Naive thymus-derived CD8-positive, alpha-beta T cell (primary cell): Measurements from ENCODE around the gene PARVB. TPM values are rescaled to one million over a fixed set of nuclear protein-coding genes. Genes with fewer than 3 reads are reported as not detected.

Experiments
- ATAC-seq, 2 donors: fragments of 150-1000 bp; cut with Tn5 transposase in 1 of 2; sonication (Bioruptor Pico), chemical (Tn5 transposase) in 1 of 2; 1 replicate in 1 of 2; 2 replicates in 1 of 2; pipeline ENCODE4 v1.10.0; 2021; ENCODE audit warnings: mild to moderate bottlenecking in 2 of 2, moderate library complexity in 2 of 2
- POLR2A ChIA-PET: fragments of 350-600 bp; sonication (Branson Sonifier 250); formaldehyde crosslinking; loops from one replicate; lab custom pipeline; 2021; ENCODE audit warnings: antibody characterized with exemption; lab: Charles Lee
- DNase-seq, 10 donors: peaks; one replicate each; pipeline versions ENCODE4 v3.0.0 to v3.0.0-alpha.2; 2020 to 2022
- H3K27ac Mint-ChIP-seq, 10 donors: one replicate each; pipeline ENCODE4 v1.8.0; 2020 to 2022; ENCODE audit warnings: mild to moderate bottlenecking in 10 of 10, mixed read lengths in 10 of 10, moderate library complexity in 4 of 10, inconsistent platforms in 1 of 10
- H3K27me3 Mint-ChIP-seq, 5 donors: one replicate each; pipeline ENCODE4 v1.8.0; 2021 to 2022; ENCODE audit warnings: mixed read lengths in 5 of 5
- H3K36me3 Mint-ChIP-seq, 3 donors: one replicate each; pipeline ENCODE4 v1.8.0; 2020 to 2022; ENCODE audit warnings: mixed read lengths in 3 of 3, mild to moderate bottlenecking in 2 of 3, inconsistent platforms in 1 of 3
- H3K4me1 Mint-ChIP-seq, 4 donors: one replicate each; pipeline ENCODE4 v1.8.0; 2021 to 2022; ENCODE audit warnings: mixed read lengths in 4 of 4
- H3K4me3 Mint-ChIP-seq, 10 donors: one replicate each; pipeline ENCODE4 v1.8.0; 2020 to 2022; ENCODE audit warnings: mild to moderate bottlenecking in 10 of 10, mixed read lengths in 10 of 10, moderate library complexity in 6 of 10, inconsistent platforms in 1 of 10
- H3K9me3 Mint-ChIP-seq, 9 donors: one replicate each; pipeline ENCODE4 v1.8.0; 2020 to 2022; ENCODE audit warnings: mixed read lengths in 9 of 9, mild to moderate bottlenecking in 3 of 9, inconsistent platforms in 1 of 9, moderate library complexity in 1 of 9
- polyA plus RNA-seq, 3 donors: library from polyadenylated mRNA; unstranded; fragments of 300-500 nt; fragmentation: Illumina TruSeq; gene quantifications; one replicate each; pipeline ENCODE4 v1.2.3, GENCODE V29; 2021
- total RNA-seq, 8 experiments: library from RNA in 2 of 8; stranded (reverse) in 2 of 8; gene quantifications; one replicate each; pipeline ENCODE4 v1.2.3 and lab custom pipeline; 2021 to 2026

The PARVB gene
- total and polyA plus RNA-seq, 5 experiments from 2014 or later, result 0.91 to 7.0 (median 6.9) TPM; not detected in 2

DNA sequence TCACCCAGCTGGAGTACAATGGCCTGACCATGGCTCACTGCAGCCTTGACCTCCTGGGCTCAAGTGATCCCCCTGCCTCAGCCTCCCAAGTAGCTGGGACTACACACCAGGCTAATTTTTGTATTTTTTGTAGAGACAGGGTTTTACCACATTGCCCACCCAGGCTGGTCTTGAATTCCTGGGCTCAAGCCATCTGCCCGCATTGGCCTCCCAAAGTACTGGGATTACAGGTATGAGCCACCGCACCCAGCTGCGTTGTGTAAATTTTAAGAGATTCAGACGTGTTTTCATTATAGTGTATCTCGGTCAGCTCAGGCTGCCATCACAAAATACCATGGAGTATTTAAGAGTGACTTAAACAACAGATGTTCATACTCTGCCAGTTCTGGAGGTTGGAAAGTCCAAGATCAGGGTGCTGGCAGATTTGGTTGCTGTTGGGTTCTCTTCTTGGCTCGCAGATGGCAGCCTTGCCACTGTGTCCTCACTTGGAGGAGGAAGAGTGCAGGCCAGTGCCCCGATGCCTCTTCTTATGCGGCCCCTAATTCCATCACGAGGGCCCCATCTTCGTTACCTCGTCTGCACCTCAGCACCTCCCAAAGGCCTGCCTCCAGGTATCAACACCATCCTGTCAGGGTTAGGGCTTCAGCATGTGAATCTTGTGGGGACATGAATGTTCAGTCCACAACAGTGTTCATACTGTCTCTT is 32.6 kb upstream of the PARVB start:
- no peaks in the 10 kb centered on the region for H3K9me3 Mint-ChIP-seq
- POLR2A ChIA-PET, result interaction anchor here (0.7 kb wide), 1 partner anchor 646 kb away, joined by 4 read pairs; no protein-coding TSS in a partner anchor
- DNase-seq, result no peak
- H3K27me3 Mint-ChIP-seq, result no peaks in the 10 kb centered on the region
- peaks cover 17 to 33% (median 29%) of the 10 kb centered on the region in 4 donors for H3K4me1 Mint-ChIP-seq
- peaks cover 0 to 83% (median 8%) of the 10 kb centered on the region in 3 donors for H3K36me3 Mint-ChIP-seq
- ATAC-seq, result no peak
- H3K27ac Mint-ChIP-seq, result no peak overlapping the region
- no peak overlapping the region for H3K4me3 Mint-ChIP-seq

- peak overlapping the region in 1 of 10 donors; percentile 44 for H3K27ac Mint-ChIP-seq
- ATAC-seq, result no peak
- no peaks in the 10 kb centered on the region for H3K27me3 Mint-ChIP-seq
- H3K36me3 Mint-ChIP-seq, result peaks cover 0 to 79% (median 11%) of the 10 kb centered on the region in 3 donors
- DNase-seq, result no peak
- peaks cover 19 to 42% (median 36%) of the 10 kb centered on the region in 4 donors for H3K4me1 Mint-ChIP-seq
- H3K9me3 Mint-ChIP-seq, result no peaks in the 10 kb centered on the region
- H3K4me3 Mint-ChIP-seq, result no peak overlapping the region
- POLR2A ChIA-PET, result no interaction called here
Measured at GRCh38 chr22:43992331-43992821, 31.7 kb upstream of the PARVB start.

DNA sequence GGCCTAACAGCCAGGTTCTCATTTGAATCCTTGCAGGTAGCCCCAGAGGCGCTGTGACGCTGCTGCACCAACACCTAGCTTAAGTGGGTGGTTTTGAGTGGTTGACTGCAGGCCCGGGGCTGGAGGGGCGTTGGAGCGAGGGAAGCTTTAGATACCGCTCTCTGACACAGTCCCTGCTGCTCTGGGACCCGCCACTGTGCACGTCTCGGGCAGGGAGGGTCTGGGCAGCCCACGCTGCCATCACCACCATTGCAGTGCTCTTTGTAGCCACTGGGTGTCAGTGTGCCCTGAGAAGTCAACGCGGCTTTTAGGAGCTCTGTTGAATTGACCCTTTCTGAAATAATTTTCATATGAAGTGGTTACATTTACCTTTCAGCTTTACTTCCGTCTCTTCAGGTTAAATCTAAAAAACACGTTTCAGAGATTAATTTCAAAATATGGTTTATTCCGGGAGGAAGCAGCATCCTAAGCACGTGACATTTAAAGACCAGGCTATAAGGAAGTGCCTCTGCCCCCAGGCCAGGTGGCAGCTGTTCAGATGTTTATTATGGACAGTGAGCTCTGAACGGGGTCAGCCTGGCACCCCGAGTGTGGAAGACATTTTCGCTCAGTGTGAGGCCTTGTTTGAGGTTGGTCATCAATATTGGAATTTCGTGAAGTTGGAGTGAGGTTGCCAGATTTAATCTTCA is 30.9 kb upstream of the PARVB start:
- H3K4me1 Mint-ChIP-seq, result peaks cover 19 to 43% (median 37%) of the 10 kb centered on the region in 4 donors
- peak overlapping the region in 8 of 10 donors; percentile 35 to 86 (median 70) for H3K27ac Mint-ChIP-seq
- H3K9me3 Mint-ChIP-seq, result no peaks in the 10 kb centered on the region
- POLR2A ChIA-PET, result no interaction called here
- H3K4me3 Mint-ChIP-seq, result peak overlapping the region in 2 of 10 donors; percentile 29 to 40
- H3K36me3 Mint-ChIP-seq, result peaks cover 0 to 77% (median 11%) of the 10 kb centered on the region in 3 donors
- ATAC-seq (peak; percentile 60 to 62), DNase-seq (peak; percentile 40 to 75 (median 51))
- no peaks in the 10 kb centered on the region for H3K27me3 Mint-ChIP-seq

- Mint-ChIP-seq H3K27me3 (no peaks in the 10 kb centered on the region), H3K9me3 (no peaks in the 10 kb centered on the region), H3K4me3 (peak overlapping the region in 2 of 10 donors; percentile 43 to 91), H3K36me3 (peaks cover 0 to 77% (median 16%) of the 10 kb centered on the region in 3 donors), H3K27ac (peak overlapping the region in 7 of 10 donors; percentile 2 to 95 (median 71)), H3K4me1 (peaks cover 19 to 43% (median 37%) of the 10 kb centered on the region in 4 donors)
- no peak for ATAC-seq
- no peak for DNase-seq
- POLR2A ChIA-PET, result no interaction called here
Measured at GRCh38 chr22:43994006-43994405, 30.1 kb upstream of the PARVB start.

DNA sequence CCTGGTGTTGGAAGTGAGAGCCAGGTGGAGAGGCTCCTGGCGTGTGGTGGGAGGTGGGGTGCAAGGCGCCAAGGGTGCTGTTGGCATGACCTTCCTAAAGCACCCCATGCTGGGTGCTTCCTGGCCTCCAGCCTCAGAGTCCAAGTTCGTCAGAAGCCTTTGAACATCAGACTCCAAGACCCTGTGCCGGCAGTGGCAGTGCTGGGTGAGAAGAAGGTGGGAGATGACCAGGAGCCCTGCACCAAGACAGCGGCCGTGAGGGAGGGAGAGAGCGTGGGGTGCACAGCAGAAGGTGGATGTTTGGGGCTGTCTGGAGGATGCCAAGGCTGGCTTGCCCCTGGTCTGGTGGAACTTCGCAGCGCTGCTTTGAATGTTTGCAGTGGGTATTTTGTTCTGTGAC is 29.7 kb upstream of the PARVB start:
- Mint-ChIP-seq H3K36me3 (peaks cover 0 to 77% (median 20%) of the 10 kb centered on the region in 3 donors), H3K4me1 (peaks cover 19 to 43% (median 37%) of the 10 kb centered on the region in 4 donors), H3K4me3 (peak overlapping the region in 7 of 10 donors; percentile 5 to 94 (median 65)), H3K9me3 (no peaks in the 10 kb centered on the region), H3K27me3 (no peaks in the 10 kb centered on the region), H3K27ac (peak overlapping the region in 7 of 10 donors; percentile 36 to 95 (median 93))
- ATAC-seq (no peak), DNase-seq (no peak)
- POLR2A ChIA-PET, result no interaction called here

DNA sequence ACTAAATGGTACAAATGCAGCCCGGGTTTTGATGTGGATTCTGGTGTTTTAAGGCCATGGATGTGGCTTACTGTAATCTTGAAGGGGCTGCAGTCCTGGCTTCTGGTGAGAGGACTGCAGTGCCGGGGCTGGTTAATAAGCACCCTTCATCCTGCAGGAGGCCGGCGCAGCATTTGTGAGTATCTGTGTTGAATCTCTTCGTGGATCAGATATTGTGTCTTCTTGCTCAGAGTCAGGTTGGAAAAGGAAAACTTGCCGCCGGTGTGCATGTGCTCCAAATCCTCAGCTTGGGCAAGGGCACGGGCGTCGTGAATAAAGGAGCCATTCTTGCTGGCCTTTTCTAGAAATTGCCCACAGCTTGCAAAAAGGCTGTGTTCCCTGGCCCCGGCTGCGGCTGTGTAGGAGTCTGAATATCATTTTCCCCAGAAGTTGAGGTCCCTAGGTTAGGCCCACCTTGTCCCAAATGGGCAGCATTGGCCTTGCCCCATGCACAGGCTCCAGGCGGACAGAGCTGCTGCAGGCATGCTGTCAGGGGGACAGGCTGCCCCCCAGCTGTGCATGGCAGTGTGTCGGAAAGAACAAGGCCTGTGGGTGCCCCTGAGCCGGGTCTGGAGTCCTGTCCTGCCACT is 28.9 kb upstream of the PARVB start:
- Mint-ChIP-seq H3K36me3 (peaks cover 0 to 73% (median 18%) of the 10 kb centered on the region in 3 donors), H3K27me3 (no peaks in the 10 kb centered on the region), H3K4me3 (peak overlapping the region; percentile 75 to 94 (median 92)), H3K9me3 (no peaks in the 10 kb centered on the region), H3K27ac (peak overlapping the region; percentile 90 to 96 (median 94)), H3K4me1 (peaks cover 19 to 43% (median 37%) of the 10 kb centered on the region in 4 donors)
- DNase-seq (no peak), ATAC-seq (no peak)
- POLR2A ChIA-PET, result no interaction called here

DNA sequence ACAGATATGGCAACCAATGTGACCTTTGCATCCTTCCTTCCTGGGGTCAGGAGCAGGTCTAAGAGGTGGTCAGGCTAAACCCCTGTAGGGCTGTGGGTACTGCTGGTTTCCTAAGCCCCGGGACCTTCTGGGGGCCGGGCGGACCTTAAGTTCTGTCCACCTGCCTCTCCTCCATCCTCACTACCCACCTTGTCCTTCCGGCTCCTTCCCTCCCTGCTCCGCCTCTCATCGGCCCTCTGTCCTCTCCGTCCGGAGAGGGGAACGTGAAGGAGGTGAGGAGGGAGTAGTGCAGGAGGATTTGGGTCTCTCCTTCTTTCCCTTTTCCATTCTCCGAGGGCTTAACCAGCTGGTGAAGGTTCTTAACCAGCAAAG is 28.3 kb upstream of the PARVB start:
- Mint-ChIP-seq H3K27me3 (no peaks in the 10 kb centered on the region), H3K9me3 (no peaks in the 10 kb centered on the region), H3K27ac (peak overlapping the region; percentile 92 to 96 (median 94)), H3K36me3 (peaks cover 0 to 67% (median 18%) of the 10 kb centered on the region in 3 donors), H3K4me3 (peak overlapping the region; percentile 91 to 94 (median 92)), H3K4me1 (peaks cover 19 to 43% (median 37%) of the 10 kb centered on the region in 4 donors)
- POLR2A ChIA-PET, result no interaction called here
- no peak for DNase-seq
- ATAC-seq, result no peak

DNA sequence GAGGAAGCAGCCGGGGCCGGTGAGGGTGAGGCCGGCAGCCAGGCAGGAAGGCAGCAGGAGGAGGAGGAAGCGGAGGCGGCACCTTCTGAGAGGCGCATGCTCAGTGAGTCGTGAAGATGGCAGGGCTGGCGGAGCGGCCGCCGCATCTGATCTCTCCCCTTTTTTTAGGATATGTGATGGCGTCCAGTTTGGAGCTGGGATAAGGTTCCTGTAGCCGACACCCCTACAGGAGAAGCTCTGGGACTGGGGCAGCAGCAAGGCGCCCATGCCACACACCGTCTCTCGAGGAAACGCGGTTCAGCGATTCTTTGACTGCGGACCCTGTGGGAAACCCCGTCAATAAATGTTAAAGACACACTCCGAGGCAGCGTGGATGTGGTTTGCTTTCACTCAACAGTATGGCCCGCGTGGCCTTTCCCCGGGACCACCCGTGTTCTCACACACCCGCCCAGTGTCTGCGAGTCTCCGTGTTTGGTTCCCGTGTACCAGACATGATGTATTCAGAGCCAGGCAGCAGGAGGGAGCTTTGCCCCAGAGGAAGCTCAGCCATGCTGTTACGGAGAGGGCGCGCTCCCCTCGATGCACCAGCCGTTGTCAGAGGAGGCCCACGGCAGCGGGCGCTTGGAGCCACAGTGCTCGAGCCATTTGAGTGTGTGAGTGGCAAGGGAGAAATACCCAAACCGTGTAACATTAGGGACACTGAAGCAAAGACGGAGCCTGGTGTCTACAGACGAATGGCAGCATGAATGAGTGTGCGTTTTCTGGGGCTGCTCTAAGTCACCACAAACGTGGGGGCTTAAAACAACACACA is 27.7 kb upstream of the PARVB start:
- H3K4me1 Mint-ChIP-seq, result peaks cover 19 to 43% (median 37%) of the 10 kb centered on the region in 4 donors
- peak overlapping the region; percentile 92 to 96 (median 94) for H3K27ac Mint-ChIP-seq
- no peaks in the 10 kb centered on the region for H3K27me3 Mint-ChIP-seq
- peak; percentile 38 to 80 (median 58) for DNase-seq
- POLR2A ChIA-PET, result interaction anchor here (1.0 kb wide), 1 partner anchor 41 kb away, joined by 5 read pairs; the partner anchor contains the start of gene SAMM50
- no peaks in the 10 kb centered on the region for H3K9me3 Mint-ChIP-seq
- H3K36me3 Mint-ChIP-seq, result peaks cover 0 to 61% (median 18%) of the 10 kb centered on the region in 3 donors
- ATAC-seq, result peak; percentile 77 to 88
- H3K4me3 Mint-ChIP-seq, result peak overlapping the region; percentile 91 to 94 (median 92)

GRCh38 chr22:43996981-43997265 is 27.2 kb upstream of the PARVB start:
- POLR2A ChIA-PET, result interaction anchor here (1.0 kb wide), 1 partner anchor 42 kb away, joined by 5 read pairs; the partner anchor contains the start of gene SAMM50
- ATAC-seq (no peak), DNase-seq (no peak)
- H3K4me3 Mint-ChIP-seq, result peak overlapping the region; percentile 48 to 94 (median 91)
- H3K36me3 Mint-ChIP-seq, result peaks cover 0 to 56% (median 16%) of the 10 kb centered on the region in 3 donors
- H3K27me3 Mint-ChIP-seq, result no peaks in the 10 kb centered on the region
- peak overlapping the region; percentile 55 to 96 (median 94) for H3K27ac Mint-ChIP-seq
- H3K9me3 Mint-ChIP-seq, result no peaks in the 10 kb centered on the region
- peaks cover 19 to 43% (median 37%) of the 10 kb centered on the region in 4 donors for H3K4me1 Mint-ChIP-seq

DNA sequence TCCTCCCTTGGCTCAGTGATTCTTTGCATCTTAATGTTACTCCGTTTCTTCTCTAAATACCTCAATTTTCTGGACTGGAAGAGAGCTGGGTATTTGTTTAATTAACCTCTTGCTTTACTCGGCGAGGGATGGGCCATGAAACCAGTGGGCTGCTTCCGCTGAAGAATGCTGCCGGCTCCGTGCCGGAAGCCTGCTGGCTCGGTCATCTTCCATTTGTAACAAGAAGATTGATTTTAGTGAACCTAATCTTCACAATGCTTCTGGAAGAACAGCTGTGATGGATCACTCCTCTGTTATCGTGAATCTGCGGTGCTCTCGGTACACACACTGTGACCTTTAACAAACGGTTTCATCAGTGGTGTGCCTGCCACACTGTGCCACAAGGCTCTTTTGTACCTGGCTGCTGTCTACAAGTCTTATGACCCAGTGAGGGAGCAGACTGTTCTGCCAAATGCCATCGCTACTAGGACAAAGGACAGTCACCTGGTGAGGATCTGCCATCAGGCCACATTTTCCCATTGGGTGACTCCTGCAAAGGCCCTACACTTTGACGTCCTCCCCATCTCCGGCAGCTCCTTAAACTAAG is 25.3 kb upstream of the PARVB start:
- POLR2A ChIA-PET, result interaction anchor here (0.6 kb wide), 1 partner anchor 48 kb away, joined by 3 read pairs; no protein-coding TSS in a partner anchor
- ATAC-seq, result no peak
- peaks cover 0 to 37% (median 14%) of the 10 kb centered on the region in 3 donors for H3K36me3 Mint-ChIP-seq

GRCh38 chr22:43999378-43999777 is 24.7 kb upstream of the PARVB start:
- POLR2A ChIA-PET, result no interaction called here
- no peaks in the 10 kb centered on the region for H3K27me3 Mint-ChIP-seq
- H3K36me3 Mint-ChIP-seq, result peaks cover 0 to 34% (median 14%) of the 10 kb centered on the region in 3 donors
- H3K4me1 Mint-ChIP-seq, result peaks cover 11 to 31% (median 28%) of the 10 kb centered on the region in 4 donors
- H3K9me3 Mint-ChIP-seq, result no peaks in the 10 kb centered on the region
- H3K4me3 Mint-ChIP-seq, result no peak overlapping the region
- no peak for ATAC-seq
- DNase-seq, result no peak
- H3K27ac Mint-ChIP-seq, result no peak overlapping the region

More for the DNA sequence above, 25.3 kb upstream of the PARVB start:
- H3K4me1 Mint-ChIP-seq, result peaks cover 12 to 34% (median 30%) of the 10 kb centered on the region in 4 donors
- no peaks in the 10 kb centered on the region for H3K9me3 Mint-ChIP-seq
- H3K27ac Mint-ChIP-seq, result peak overlapping the region in 2 of 10 donors; percentile 64 to 76
- no peak for DNase-seq
- no peaks in the 10 kb centered on the region for H3K27me3 Mint-ChIP-seq
- peak overlapping the region in 3 of 10 donors; percentile 22 to 56 (median 23) for H3K4me3 Mint-ChIP-seq
